DMS 273 (cell line): Measurements from ENCODE around the gene VPS54.

ENCODE experiments used
- DNase-seq: peaks from one replicate; lab custom pipeline; 2025; ENCODE audit not compliant: unreplicated experiment; lab: John Stamatoyannopoulos, UW

Gene VPS54

GRCh38 chr2:64019083-64019974, at the start of gene VPS54:
Gene VPS54 (minus strand): TSS chr2:64019428. CDS start chr2:63983999, 35,429 bp downstream.
- peak; percentile 83 for DNase-seq

DNA sequence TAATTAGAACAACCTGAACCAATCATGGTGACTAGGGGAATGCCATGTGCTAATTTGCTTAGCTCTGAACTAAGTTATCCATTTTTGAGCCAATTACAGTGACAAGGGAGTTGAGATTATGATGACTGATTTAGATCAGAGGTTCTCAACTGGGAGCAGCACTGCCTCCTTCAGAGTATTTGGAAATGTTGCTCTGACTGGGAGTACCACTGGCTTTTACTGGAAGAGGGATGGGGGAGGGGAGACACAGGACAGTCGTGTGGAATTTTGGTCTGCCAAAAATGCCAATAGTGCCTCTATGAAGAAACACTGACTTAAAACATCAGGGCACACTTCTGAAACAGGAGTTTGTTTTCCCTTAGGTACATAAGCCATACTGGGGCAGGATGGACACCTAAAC, 48.1 kb upstream of the VPS54 start:
- no peak for DNase-seq

DNA sequence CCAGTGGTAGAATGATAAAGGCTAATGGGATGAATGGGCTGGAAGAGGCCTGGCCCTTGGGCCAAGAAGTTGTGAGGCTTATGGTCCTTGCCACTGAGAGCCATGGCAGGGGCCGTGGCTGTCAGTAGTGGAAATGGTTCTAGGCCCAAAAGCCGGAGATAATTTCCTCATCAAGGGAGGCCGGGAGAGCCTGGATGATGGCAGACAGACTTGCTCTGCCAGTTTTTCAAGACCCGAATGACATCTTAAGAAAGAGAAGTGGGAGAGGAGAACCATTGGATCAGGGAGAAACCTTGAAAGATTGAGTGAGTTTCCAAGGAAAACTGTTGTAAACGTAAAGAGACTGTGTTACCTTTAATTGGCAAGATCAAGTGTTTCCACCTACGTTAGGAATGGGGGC, 46.3 kb upstream of the VPS54 start:
- no peak for DNase-seq

- no peak for DNase-seq
Measured at GRCh38 chr2:64063924-64064331, 44.7 kb upstream of the VPS54 start.

DNA sequence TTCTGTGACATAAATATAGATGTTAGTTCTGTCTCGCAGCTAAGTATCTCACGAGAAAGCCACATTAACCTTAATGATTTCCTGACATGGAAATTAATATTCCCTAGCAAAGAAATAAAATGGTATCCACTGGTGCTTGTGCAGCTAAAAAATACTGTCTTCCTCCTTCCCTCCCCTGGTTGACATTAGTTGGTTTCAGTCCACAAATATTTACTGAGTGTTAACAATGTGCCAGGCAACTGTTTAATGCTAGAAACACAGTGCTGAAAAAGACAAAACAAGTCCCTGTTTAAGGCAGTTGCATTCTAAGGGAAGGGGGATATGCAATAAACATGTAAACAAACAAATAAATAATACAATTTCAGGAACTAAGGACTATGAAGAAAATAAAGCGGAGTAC, 44.2 kb upstream of the VPS54 start:
- no peak for DNase-seq

DNA sequence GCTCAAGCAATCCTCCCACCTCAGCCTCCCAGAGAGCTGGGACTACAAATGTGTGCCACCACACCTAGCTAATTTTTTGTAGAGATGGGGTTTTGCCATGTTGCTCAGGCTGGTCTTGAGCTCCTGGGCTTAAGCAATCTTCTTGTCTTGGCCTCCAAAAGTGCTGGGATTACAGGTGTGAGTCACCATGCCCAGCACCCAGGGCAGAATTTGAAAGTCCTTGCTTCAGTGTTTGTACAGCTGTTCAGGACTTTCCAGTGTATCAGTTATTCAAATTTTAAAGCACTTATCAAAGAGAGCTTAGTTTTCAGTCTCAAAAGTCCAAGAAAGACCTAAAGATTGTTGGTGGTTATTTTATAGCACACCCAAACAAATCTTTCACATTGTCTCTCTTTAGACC, 43.6 kb upstream of the VPS54 start:
- no peak for DNase-seq

- no peak for DNase-seq
Measured at GRCh38 chr2:64059270-64059669, 40.0 kb upstream of the VPS54 start.

GRCh38 chr2:64056021-64056420, 36.8 kb upstream of the VPS54 start:
- DNase-seq = no peak

DNA sequence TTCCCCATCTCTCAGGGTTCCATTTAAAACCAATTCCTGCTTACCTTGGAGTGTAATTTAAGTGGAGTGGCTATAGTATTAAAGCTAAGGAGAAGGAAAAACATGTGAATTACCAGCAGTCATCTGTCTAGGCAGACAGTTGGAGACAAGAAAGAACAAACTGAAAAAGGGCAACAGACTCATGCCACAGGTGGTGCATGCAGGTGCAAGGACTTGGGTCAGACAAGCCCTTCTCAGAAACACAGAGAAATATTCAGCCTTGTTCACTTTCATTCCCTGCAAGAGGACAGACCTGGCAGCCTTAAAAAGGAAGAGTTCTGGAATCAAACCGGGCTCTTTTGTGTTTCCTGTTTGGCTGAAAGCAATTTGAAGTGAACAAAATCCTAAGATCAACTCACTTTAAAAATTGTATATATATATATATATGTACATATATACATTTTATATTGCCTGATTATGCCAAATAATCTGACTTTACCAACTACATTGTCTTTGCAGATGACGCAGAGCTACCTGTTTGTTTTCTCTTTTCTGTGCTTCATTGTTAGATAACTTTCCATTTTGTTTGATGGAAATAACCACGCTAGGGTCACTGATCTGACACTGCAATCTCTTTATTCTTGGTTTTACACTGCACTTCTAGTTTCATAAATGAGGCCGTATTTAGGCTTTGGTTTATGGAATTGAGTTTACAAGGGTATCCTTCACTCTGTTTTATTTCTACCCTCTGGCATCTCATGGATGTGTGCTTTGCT, 35.1 kb upstream of the VPS54 start:
- DNase-seq = no peak

GRCh38 chr2:64052463-64053241, 33.4 kb upstream of the VPS54 start:
- DNase-seq = no peak

DNA sequence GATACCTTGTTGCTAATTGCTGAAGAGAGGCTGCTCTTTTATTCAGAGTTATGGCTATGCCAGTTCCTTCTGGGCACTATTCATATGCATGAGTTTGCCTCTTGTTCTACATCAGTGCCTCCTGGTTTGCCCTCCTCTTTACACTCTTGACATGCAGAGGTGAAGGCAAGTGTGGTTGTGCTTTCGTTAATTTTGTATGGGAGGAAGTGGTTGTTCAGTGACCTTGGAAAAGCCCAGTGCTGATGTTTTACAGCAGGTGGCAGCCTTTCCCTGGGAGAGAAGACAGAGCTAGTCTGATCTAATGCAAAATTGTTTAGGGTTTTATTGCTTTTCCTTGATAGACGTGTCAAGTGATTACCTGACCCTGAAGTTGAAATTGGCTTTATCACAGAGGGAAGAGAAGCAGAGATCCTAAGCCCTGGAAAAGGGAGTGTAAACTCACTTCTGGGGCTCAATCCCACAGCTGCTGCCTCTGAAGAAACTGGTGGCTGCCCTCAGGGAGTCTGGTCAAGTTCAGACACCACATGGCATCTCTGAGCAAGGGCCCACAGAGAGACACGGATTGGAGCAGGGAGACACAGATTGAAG, 30.5 kb upstream of the VPS54 start:
- peak; percentile 80 for DNase-seq

DNA sequence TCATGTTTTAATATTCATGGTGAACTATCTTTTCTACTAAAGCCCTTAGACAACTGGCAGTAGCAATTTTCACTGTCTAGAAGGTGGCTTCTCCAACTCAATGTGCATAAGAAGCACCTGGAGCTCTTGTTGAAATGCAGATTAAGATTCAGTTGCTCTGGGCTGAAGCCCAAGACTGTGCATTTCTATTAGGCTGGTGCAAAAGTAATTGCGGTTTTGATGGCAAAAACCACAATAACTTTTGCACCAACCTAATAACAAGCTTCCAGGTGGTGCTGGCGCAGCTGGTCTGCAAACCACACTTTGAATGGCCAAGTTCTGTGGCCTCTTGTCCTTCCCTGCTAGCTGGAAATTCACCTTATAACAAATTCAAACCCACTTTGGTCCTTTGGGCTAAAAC, 26.7 kb upstream of the VPS54 start:
- no peak for DNase-seq

DNA sequence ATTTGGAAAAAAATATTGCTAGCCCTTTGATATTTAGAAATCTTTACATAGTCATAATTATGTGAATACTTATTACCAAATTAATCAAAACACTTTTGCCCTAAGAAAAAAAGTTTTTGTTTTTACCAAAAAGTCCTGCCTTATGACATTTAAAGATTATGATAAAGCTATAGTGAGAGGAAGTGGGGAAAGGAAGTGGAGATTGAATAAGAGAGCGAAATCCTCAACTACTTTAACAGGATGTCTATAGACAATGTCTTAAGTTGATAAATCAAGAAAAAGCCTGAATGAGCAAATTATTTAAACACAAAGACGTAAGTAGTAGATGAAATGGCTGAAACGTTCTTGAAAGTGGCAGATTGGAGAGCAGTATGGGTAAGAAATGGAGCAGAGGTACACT, 20.9 kb upstream of the VPS54 start:
- DNase-seq = no peak

GRCh38 chr2:64036034-64036705, 16.9 kb upstream of the VPS54 start:
- no peak for DNase-seq

GRCh38 chr2:64035072-64035942, 16.1 kb upstream of the VPS54 start:
- DNase-seq = no peak

DNA sequence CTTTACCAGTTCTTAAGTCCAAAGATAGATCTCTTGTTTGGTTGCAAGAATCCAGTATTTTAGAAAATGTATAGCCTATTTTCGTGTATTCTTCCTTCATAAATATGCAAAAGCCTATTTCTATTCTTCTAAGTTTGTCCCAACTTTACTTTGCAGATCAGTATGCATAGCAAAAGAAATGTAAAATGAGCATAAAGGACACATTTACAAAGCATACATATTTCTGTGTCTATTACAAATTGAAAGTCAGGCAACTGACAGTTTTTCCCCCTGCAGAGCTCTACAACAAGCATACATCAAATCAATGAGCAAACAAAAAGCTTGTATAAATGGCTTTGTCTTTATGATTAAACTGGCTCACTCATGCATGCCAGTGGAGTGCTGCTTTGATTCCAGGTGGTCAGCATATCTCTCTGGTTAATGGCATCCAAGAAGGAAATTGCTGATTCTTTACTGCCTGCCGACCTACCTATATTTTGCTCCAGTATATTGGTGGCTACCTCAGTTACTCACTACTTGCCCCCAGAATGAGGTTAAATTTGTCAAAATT, 10.0 kb upstream of the VPS54 start:
- DNase-seq = no peak

DNA sequence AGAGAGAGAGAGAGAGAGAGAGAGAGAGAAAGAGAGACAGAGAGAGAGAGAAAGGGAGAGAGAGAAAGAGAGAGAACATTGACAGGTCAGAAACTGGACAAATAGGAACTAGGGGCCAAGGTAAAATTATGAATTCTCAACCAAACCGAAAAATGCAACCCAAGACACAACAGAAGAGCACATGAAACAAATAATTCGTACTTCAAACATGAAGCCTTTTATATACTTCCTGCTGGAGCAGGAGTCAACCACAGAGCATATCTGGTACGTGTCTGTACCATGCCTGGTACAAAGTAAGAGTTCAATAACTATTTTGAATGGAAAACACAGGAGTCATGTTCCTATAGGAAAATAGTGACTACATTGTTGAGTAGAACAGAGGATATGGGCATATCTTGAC, 6.5 kb upstream of the VPS54 start:
- DNase-seq = no peak

DNA sequence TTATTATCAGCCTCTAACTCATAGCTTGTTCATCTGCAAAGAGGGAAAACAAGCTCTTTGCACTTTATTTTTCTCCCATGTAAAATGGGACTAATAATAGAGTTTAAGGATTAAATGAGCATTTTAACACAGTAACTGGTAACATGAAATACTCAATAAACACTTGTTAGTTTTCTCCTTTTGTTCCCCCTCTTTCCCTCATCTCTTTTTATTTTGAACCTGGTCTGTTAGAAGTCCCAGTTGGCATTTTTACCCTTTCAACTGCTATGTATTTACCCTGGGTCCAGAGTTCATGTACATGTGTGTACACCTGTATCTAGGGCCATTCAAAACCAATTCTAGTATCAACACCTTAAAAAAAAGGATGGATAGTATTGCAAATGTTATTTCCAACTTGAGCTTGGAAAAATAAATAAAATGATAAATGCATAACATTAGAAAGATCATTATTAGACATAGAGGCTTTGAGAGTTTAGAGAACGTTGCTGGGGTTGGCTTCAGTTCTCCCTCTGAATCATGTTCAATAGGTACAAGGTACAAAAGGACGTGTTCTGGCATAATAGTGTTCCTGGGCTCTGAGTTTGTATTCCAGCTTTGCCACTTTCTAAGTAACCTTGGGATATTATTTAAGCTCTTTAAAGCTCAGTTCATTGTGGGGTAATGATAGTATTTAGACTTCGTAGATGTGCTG, 5.2 kb upstream of the VPS54 start:
- DNase-seq = no peak
